HepG2 (cell line): ENCODE data around the gene ARMC8. TPM values are rescaled to one million over a fixed set of nuclear protein-coding genes. Genes with fewer than 3 reads are reported as not detected.

ENCODE experiments used
- ARID4A ChIP-seq: sonication (generic); formaldehyde crosslinking; IDR thresholded peaks from 2 replicates; pipeline ENCODE4 v1.5.0; 2020; ENCODE audit warnings: mild to moderate bottlenecking, missing genetic modification reagents, borderline replicate concordance
- ELF4 ChIP-seq: sonication (generic); formaldehyde crosslinking; IDR thresholded peaks from 2 replicates; pipeline ENCODE4 v1.5.0; 2020; ENCODE audit warnings: missing genetic modification reagents, mild to moderate bottlenecking, moderate library complexity, borderline replicate concordance
- FOXP4 ChIP-seq: sonication (generic); formaldehyde crosslinking; IDR thresholded peaks from 2 replicates; pipeline ENCODE4 v1.4.0; 2020; ENCODE audit warnings: missing genetic modification reagents
- HINFP ChIP-seq: sonication (generic); formaldehyde crosslinking; IDR thresholded peaks from 2 replicates; pipeline ENCODE4 v1.4.0; 2020; ENCODE audit warnings: low read depth, mild to moderate bottlenecking, missing genetic modification reagents
- HNF1B ChIP-seq: sonication (generic); formaldehyde crosslinking; IDR thresholded peaks from 2 replicates; pipeline ENCODE4 v1.5.1; 2020; ENCODE audit warnings: mild to moderate bottlenecking, moderate library complexity, missing genetic modification reagents
- HOMEZ ChIP-seq: IDR thresholded peaks from 2 replicates; pipeline ENCODE4 v1.6.1; 2016; ENCODE audit warnings: low read depth
- MTA1 ChIP-seq: sonication (generic); formaldehyde crosslinking; IDR thresholded peaks from 2 replicates; pipeline ENCODE4 v1.4.0; 2020; ENCODE audit warnings: missing genetic modification reagents, mild to moderate bottlenecking, borderline replicate concordance
- RBFOX2 ChIP-seq: fragments of 200-400 bp; formaldehyde crosslinking; IDR thresholded peaks from 2 replicates; pipeline ENCODE4 v1.6.1; 2017; ENCODE audit warnings: low read depth, mild to moderate bottlenecking, low read length
- TFDP1 ChIP-seq: IDR thresholded peaks from 2 replicates; pipeline ENCODE4 v1.6.1; 2016; ENCODE audit warnings: missing compliant biosample characterization, missing genetic modification reagents, borderline replicate concordance
- TFDP2 ChIP-seq: sonication (generic); formaldehyde crosslinking; IDR thresholded peaks from 2 replicates; pipeline ENCODE4 v1.4.0; 2020; ENCODE audit warnings: missing genetic modification reagents
- TGIF2 ChIP-seq: IDR thresholded peaks from 2 replicates; pipeline ENCODE4 v1.6.1; 2016; ENCODE audit warnings: control low read depth, missing compliant biosample characterization
- ZNF629 ChIP-seq: sonication (generic); formaldehyde crosslinking; conservative IDR thresholded peaks from 2 replicates; pipeline ENCODE4 v1.5.0; 2020; ENCODE audit warnings: missing genetic modification reagents
- ZNF724P ChIP-seq: sonication (generic); formaldehyde crosslinking; IDR thresholded peaks from 2 replicates; pipeline ENCODE4 v1.8.0; 2022; ENCODE audit warnings: missing genetic modification reagents, borderline replicate concordance
- polyA plus RNA-seq, 8 experiments: library from polyadenylated mRNA; depleted of rRNA in 3 of 8; stranded (reverse) in 7 of 8; unstranded in 1 of 8; fragments of >200 nt; fragmentation: Illumina TruSeq in 4 of 8; extraction: Trizol in 4 of 8; gene quantifications; 2 replicates each; pipeline versions ENCODE4 v1.2.1 to v1.2.3, GENCODE V29; 2011 to 2016; ENCODE audit warnings: low read depth in 4 of 8, missing spikeins in 1 of 8, mixed read lengths in 1 of 8; ENCODE audit not compliant: insufficient read depth in 1 of 8
- total RNA-seq, 5 experiments: library from RNA; depleted of rRNA; stranded (reverse); fragments of >200 nt; fragmentation: Illumina TruSeq; extraction: Trizol; gene quantifications; 2 replicates each; pipeline ENCODE4 v1.2.3, GENCODE V29; 2016; ENCODE audit warnings: low read depth in 1 of 5

Gene ARMC8
- total and polyA plus RNA-seq, 2 of the 13 experiments (the other 11 are each of a cell fraction or from before 2014, with no cell fraction given): 38.9 to 55.3 TPM

GRCh38 chr3:138174421-138175131 is 12.5 kb upstream of the ARMC8 start, which contains the start of gene DBR1 (continued):
- TF ChIP-seq RBFOX2: peak; percentile 85
- 0 out of 2 replicates have a peak, but pooled peaks have one; percentile 6 for TF ChIP-seq FOXP4 (CRISPR knock-in tag)
- TF ChIP-seq HINFP (CRISPR knock-in tag): peak; percentile 47; the same call in 1 of the 2 replicates
- TF ChIP-seq MTA1 (CRISPR knock-in tag): peak; percentile 39; the same call in 1 of the 2 replicates
- no peak for TF ChIP-seq HOMEZ (CRISPR knock-in tag)
- TF ChIP-seq ARID4A (CRISPR knock-in tag): peak; percentile 89
- TF ChIP-seq TGIF2 (CRISPR knock-in tag): 0 out of 2 replicates have a peak, but pooled peaks have one; percentile 9
- no peak for TF ChIP-seq ZNF629 (CRISPR knock-in tag)
- no peak for TF ChIP-seq ZNF724P (CRISPR knock-in tag)
- 0 out of 2 replicates have a peak, but pooled peaks have one; percentile 27 for TF ChIP-seq HNF1B
- TF ChIP-seq TFDP1 (CRISPR knock-in tag): peak; percentile 72; the same call in 1 of the 2 replicates
- peak; percentile 48; the same call in 1 of the 2 replicates for TF ChIP-seq ELF4 (CRISPR knock-in tag)
- TF ChIP-seq TFDP2 (CRISPR knock-in tag): peak; percentile 85
